NK-92 treated with Interleukin-12 subunit alpha and Interleukin-12 subunit beta, amount 100 ng/mL, for 24 hours (cell line): ENCODE data around the gene IFITM5.
A peak's percentile ranks its signal among the peaks of the same experiment; 100 is the strongest.

Experiments used
- DNase-seq: peaks from one replicate; lab custom pipeline; 2025; lab: John Stamatoyannopoulos, UW

IFITM5 gene

GRCh38 chr11:283405-284104 lies 15.8 kb downstream of the IFITM5 start:
- no peak for DNase-seq

GRCh38 chr11:282630-283360 lies 16.5 kb downstream of the IFITM5 start:
- DNase-seq, result no peak

DNA sequence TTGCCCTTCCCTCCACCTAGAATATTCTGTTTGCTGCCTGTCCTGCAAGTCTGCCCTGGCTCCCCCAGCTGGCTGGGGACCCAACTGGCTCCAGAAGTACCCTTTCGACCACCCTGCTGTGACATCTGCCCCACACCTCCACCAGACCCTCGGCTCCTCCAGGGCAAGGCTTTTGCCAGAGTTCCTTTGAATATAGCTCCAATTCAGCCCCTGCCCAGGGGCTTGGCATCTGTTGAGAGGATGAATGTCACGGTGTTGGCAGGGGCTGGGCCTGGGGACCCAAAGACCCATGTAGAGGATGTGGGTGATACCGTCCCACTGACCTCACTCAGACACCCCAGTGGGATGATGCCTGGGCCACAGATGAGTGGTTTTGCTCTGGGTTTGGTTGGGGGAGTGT lies 17.2 kb downstream of the IFITM5 start:
- no peak for DNase-seq

GRCh38 chr11:281486-282161 lies 17.7 kb downstream of the IFITM5 start:
- DNase-seq, result no peak

- no peak for DNase-seq
These were observed 18.4 kb downstream of the IFITM5 start for GRCh38 chr11:280706-281485.

- DNase-seq, result no peak
These were observed 19.2 kb downstream of the IFITM5 start for GRCh38 chr11:279966-280705.

- no peak for DNase-seq
These were observed 20.0 kb downstream of the IFITM5 start for GRCh38 chr11:279040-279965.

DNA sequence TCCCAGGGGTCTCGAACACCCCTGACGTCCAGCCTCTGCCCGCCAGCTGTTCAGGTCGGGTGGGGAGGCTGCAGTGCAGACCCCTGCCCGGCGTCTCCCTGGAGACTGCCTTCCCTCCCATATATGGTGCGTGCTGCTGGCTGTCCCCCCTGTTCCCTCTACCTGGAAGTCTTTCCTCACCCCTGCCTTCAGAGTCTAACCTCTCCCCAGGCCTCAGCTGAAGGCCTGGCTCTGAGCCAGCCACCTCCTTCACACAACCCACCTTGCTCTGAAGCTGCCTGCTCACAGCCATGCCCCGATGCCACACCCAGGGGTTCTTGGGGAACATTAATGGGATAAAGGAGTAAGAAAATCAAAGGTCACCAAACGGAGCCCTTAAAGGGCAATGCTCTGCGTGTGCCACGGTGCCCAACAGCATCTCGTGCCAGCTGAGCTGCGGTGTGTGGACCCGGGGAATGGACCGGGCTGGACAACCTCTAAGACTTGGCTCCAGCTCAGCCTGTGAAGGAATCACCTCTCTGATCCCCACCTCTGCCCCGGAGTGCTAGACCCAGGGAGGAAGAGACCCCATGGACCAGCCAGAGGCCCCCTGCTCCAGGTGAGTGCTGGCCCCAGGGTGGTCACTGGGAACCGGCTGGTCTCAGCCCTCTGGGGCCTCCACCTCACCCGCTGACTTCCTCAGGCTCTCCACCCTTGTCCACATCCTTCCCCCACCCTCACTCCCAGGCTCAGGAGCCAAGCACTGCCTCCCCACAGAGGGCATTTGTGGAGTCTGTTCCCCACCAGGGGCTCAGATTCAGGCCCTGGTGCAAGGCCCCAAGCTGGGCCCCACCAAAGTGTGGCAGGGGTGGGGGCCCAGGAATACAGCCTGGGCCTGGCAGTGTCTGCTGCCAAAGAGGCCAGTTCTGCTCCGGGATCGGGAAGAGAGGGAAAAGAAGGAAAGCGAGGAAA lies 21.1 kb downstream of the IFITM5 start, which contains the start of gene NLRP6:
NLRP6 (plus strand) TSS at position 407 of the 951 bp plus-strand sequence; CDS start at position 570, 163 bp downstream.
- no peak for DNase-seq

DNA sequence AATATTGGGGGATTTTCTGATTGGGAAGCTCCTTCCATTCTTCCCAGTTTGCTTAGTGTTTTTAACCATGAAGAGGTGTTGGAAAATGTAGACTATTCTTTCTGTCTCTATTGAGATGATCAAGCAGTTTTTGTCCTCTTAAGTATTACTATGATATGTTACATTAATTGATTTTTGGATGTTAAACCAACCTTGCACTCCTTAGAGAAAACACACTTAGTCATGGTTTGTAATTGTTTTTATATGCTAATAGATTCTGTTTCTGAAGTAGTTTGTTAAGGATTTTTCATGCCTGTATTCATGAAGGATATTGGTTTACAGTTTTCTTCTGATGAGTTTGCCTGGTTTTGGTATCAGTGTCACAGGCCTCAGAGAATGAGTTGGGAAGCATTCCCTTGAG lies 23.1 kb downstream of the IFITM5 start:
- no peak for DNase-seq

DNA sequence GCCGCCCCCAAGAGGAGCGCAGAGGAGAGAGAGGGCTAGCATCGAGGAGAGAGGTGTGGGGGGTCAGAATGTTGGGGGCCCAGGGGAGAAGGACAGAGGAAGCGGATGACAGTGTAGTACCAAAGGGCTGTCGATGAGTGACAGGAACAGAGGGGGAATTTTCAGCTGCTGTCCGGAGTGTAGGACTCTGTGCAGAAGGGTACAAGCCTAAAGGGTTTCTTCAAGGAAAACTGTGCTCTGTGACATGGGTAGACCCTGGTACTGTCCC lies 26.5 kb downstream of the IFITM5 start:
- DNase-seq, result no peak

DNA sequence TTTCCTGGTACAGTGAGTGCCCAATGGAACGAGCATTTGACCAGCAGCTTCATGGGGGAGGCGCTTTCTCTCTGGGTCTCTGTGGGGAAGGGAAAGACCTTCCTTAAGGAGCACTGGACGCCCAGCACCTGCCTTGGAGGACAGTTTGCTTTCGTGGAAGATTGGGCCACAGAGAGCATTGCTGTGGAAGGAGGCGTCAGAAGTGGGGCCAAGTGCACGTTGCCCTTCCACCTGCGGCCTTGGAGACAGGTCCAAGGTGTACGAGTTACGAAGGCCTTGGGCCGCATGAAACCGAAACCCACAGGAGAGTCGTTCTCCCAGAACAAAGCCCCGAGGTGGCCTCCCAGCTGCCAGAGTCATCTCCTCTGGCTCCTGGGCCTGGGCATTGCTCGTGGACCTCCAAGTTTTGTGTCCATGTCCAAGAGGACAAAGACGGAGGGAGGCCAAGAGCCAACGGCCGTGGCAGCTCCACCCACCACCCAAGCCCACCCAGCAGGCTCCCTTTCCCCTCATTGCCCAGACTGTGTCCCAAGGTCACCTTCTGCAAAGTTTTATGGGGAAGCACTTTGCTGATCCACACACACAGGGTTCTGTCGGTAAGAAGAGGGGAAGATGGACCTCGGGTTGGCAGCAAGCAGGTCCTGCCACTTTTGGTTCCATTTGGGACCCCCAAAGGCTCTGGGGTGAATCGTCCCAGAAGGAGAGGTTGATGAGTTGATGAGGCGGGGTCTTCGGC lies 27.0 kb downstream of the IFITM5 start:
- DNase-seq, result no peak

GRCh38 chr11:271319-271715 lies 28.0 kb downstream of the IFITM5 start:
- no peak for DNase-seq

DNA sequence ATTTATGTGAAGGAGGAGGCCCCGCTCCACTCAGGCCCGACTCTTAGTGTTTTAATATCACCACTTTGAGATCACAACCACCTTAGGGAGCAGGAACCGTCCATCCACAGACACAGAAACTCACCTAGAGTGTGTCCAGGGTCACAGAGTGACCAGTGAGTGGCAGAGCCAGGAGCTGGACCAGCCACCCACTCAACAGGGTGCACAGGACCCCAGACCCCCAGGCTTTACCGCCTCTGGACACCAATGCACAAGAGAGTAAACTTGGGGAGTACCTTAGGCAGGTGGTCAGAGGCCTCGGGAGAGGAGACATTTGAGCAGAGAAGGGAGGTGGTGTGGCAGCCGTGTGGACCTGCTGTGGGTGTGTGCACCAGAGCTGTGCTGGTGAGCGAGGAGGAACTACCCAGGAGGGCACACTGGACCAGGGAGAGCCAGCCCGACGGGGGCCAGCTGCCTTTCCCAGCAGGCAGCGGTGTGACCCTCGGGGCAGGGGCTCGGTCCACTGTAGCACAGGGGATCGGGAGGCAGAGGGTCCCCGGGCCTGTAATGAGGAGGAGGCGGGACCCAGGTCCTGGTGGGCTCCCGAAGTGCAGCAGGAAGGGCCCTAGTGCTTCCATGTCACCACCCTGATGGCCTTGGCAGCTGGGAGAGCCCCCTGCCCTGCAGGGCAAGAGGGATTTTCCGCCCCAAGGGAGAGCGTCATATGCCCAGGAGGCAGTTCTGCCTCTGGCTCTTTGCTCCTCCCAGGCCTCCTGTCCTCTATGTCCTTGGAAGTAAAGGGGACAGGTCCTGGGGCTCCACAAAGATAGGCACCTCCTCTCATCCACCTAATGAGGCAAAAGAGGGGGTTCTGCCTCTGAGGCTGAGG lies 28.6 kb downstream of the IFITM5 start:
- no peak for DNase-seq

GRCh38 chr11:269146-269890 lies 30.0 kb downstream of the IFITM5 start:
- DNase-seq, result peak; percentile 63

DNA sequence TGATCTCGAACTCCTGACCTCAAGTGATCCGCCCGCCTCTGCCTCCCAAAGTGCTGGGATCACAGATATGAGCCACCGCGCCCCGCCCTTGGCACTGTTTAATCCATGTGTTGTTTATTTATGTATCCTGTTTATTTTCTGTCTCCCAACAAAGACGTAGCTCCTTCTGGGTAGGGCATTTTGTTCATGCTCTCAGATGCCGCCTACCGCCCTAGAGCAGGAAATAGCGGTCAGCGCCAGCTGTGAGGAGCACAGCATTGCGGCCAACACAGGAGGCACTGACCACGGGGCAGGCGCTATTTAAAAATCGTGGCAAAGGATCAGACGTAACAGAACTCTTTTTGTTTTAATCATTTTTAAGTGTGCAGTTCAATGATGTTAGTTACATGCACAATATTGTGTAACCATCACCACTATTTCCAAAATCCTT lies 30.6 kb downstream of the IFITM5 start:
- peak; percentile 63 for DNase-seq

GRCh38 chr11:267491-267994 lies 31.8 kb downstream of the IFITM5 start:
- DNase-seq, result peak; percentile 33
